IPS-NIHi11 (cell line): ENCODE measurements around the gene CDC25B.
"Not testable (repeated sequence)": the region's sequence is repeated elsewhere in the genome, so short reads cannot be mapped to it uniquely, and the experiment has no call there.

Experiments used
- DNase-seq: peaks from one replicate; pipeline ENCODE4 v3.0.0; 2012; ENCODE audit warnings: mixed read lengths, low spot score

CDC25B gene

DNA sequence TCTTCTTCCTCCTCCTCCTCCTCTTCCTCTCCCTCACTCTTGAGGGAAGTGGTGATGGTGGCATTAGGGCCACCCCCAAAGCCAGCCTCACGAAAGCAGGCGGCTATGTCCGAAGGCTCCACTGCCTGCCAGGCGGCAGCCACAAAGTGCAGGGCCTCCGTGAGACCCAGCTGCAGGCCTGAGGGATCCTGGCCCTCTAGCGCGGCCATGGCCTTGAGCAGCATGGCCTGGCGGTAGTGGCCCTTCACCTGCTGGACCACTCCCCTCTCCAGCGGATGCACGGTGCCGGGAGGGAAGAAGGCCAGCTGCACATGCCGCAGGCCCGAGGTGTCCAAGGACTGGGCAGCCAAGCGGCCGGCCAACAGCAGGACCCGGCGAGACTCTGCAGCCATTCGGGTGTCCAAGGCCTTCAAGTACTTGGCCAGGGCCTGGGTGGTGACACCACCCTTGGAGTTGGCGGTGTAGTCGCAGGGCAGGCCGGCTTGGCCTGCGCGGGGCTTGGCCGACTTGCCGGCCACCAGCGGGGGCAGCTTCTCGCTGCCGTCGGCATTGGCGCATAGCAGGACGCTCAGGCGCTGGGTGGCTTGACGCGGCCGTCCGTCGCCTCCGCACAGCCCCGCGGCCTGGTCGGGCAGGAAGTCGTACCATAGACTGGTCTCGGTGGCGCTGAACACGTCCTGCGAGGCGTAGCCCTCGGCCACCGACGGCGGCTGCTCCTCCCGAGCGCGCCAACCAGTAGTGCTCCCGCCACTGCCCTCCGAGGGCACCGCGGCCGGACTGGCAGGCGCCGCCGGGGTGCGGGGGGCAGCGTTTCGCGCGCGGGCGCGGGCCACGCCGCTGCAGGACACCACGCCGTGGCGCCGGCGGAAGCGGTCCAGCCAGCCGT, 10.6 kb upstream of the CDC25B start:
- no peak for DNase-seq

DNA sequence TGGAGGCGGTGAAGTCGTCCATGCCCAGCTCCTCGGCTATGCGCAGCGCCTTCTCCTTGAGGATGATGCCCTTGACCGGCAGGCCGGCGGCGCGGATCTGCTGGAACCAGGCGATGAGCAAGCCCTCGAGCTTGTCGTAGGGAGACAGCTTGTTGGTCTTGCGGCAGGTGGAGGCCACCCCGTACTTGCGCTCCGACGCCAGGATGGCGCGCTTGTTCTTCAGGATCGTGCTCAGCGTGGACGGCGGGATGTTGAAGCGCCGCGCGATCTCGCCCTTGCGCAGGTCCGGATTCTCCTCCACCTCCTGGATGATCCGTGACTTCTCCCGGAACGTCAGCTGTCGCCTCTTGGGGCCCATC, 10.0 kb upstream of the CDC25B start:
- peak; percentile 38 for DNase-seq

DNA sequence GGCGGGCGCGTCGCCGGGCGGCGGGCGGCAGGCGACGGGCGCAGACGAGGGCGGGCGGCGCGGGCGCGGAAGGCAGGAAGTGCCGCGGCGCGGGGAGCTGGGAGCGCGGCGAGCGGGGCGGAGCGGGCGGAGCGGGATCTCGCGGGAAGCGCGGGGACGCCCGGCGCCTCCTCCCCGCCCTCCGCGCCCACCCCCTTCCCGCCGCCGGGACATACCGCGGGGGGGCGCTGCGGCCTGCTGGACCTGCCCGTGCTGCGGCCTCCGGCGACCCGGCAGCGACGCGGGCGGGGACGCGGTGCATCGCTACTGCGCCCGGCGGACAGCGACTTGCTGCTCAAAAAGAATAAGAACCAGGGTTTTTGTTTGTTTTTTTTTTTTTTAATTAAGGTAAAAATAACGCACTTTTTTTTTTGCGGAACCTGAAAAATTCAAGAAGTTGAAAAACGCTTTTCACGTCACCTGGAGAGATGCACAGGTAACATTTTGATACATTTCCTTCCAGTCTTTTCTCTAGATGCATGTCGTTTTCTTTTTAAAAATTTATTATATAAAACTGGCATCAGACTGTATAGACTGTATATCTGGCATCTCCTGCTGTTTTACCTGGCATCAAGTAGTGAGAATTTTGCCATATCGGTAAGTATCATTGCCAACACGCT, 9.3 kb upstream of the CDC25B start, which contains the start of gene CENPB:
Gene CENPB (minus strand): TSS at position 76 of the 659 bp plus-strand sequence. CDS start 257 bp downstream, outside the sequence.
- peak; percentile 96 for DNase-seq

DNA sequence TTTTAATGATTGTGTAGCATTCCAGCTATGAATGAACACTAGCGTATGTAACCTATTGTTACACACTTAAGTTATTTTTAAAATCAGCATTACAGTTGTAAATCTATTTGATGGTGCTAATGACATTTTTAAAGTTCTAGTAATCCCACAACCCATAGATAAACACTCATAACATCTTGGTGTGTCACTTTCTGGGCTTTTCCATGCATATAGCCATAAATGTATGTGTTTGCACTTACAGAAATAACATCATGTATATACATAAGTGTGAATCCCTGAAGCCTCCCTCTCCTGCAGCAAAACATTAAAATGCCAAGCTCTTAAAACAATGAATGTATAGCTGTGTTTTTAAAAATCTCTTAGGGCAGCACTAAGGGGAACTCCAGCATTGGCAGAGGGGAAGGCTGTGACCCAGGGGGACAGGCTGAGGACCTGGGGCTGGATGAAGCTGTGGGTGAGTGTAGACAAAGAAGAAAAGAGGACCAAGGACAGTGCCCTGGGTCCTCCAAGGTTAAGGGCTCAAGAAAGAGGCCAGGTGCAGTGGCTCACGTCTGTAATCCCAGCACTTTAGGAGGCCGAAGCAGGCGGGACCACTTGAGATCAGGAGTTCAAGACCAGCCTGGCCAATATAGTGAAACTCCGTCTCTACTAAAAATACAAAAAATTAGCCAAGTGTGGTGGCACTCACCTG, 8.6 kb upstream of the CDC25B start:
- no peak for DNase-seq

DNA sequence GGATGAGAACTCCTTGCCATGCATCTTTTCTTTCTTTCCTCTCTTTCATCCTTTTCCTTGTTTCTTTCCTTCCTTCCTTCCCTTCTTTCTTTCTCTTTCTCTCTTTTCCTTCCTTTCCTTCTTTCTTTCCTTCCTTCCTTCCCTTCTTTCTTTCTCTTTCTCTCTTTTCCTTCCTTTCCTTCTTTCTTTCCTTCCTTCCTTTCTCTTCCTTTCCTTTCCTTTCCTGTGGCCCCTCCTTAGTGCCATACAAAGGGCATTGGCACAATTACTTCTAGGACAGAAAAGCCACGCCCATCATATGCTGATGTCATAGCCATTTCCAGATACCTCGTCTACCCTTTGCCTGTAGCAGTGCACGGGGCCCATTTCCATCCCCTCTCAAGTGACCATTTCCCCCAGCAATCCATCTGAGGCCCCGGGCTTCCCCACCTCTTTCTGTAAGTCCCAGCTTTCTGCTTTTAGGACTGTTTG, 7.4 kb upstream of the CDC25B start:
- no peak for DNase-seq

DNA sequence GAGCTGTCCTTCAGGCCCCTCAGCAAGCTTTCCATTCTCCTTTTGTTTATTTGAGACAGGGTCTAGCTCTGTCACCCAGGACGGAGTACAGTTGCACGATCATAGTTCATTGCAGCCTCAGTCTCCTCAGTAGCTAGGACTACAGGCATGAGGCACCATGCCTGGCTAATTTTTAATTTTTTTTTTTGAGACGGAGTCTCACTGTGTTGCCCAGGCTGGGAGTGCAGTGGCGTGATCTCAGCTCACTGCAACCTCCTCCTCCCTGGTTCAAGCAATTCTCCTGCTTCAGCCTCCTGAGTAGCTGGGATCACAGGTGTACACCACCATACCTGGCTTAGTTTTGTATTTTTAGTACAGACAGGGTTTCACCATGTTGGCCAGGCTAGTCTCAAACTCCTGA, 6.9 kb upstream of the CDC25B start:
- DNase-seq, result not testable (repeated sequence)

DNA sequence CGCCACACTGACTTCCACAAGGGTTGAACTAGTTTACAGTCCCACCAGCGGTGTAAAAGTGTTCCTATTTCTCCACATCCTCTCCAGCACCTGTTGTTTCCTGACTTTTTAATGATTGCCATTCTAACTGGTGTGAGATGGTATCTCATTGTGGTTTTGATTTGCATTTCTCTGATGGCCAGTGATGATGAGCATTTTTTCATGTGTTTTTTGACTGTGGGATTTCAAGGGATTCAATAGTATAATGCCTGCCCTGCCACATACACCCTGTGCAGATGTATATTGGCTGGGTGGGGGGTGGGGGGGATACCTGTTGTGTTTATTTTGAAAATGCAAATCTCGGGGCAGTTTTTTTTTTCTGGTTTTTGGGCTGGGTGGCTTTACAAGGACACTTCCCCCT, 1.9 kb upstream of the CDC25B start:
- not testable (repeated sequence) for DNase-seq

DNA sequence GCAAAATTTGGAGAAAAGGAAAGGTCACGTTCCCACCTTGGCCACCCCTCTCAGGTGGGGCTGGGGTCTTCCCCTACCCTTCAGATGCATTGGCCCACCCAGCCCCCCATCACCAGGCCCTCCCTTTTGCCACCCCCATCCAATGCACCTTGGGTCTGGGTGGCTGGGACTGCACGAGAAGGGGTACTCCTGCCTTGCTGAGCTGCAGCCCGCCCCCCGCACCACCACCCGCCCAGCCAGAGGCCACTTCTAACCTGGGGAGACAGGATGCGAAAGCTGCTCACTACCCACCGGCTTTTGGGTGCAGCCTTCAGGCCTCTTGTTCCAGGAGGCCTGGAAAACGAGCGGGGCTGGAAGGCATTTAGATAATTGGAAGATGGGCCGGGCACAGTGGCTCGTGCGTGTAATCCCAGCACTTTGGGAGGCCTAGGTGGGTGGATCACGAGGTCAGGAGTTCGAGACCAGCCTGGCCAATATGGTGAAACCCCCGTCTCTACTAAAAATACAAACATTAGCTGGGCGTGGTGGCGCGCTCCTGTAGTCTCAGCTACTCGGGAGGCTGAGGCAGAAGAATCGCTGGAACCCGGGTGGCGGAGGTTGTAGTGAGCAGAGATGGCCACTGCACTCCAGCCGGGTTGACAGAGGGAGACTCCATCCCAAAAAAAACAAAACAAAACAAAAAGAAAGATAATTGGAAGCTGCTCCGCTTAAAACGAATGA, 1.2 kb upstream of the CDC25B start:
- no peak for DNase-seq

DNA sequence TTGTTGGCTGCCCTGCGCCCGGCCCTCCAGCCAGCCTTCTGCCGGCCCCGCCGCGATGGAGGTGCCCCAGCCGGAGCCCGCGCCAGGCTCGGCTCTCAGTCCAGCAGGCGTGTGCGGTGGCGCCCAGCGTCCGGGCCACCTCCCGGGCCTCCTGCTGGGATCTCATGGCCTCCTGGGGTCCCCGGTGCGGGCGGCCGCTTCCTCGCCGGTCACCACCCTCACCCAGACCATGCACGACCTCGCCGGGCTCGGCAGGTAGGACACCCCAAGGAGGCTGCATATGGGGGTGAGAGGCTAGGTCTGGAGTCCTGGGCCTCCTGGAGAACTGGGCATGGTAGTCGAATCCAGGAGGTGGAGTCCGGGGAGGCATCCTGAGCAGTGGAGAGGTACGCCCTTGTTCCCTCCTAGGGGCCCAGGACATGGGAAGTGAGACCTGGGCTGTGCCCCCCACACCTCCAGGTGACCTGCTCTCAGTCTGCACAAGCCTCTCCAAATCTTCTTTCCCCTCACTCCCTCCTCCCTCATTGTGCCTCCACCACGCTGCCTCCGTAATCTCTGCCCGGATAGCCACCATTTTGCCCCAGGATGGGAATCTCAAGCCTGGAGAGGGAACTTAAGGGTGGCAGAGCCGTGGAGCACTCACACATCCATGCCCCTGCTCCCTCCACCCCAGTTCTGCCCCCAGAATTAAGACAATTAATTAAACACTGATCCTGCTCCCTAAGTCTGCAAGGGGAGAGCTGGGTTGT, 541 bp downstream of the CDC25B start:
- no peak for DNase-seq

DNA sequence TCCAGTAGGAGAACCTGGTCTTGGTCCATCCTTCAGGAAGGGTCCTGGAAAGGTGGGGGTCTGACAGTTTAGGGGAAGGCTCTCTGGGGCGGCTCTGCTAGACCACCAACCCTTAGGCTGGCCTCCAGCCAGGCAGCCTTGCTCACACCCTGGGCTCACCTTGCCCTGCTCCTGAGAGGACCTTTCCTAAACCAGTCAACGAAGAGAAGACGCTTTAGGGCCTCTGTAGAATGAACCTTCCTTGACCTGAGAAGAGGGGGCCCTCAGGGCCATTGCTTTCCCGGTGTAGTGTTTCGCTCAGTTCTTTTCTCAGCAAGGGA, 1.1 kb downstream of the CDC25B start:
- DNase-seq, result no peak

DNA sequence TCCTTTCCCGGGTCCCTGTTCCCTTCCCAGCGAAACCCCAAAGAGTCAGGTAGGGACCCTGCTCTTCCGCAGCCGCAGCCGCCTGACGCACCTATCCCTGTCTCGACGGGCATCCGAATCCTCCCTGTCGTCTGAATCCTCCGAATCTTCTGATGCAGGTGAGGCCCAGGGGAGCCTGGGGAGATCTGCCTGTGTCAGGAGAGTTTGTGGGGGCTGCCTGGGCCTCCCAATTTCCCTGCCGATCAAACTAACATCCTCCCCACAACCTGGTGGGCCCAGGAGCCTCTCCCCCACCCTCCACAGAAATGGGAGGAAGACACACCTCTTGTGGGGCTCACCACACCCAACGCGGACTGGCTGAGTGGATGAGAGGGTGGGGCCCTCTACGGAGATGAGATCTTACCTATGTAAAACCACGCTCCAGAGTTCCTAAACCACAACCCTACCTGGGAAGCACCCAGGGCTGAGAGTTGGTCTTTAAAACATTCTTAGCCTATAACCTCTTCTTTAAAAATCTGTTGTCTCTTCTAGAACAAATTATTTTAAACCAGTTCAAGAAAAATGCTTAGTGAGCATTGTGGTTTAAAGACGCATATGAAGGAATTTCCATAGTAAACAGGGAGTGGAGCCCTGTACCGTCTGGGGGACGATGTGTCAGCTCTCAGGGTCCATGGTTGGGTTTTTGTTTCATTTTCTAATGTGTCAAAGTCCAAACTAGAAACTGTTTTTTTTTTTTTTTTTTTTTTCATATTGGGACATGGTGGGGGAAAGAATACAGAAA, 1.7 kb downstream of the CDC25B start:
- DNase-seq, result no peak

DNA sequence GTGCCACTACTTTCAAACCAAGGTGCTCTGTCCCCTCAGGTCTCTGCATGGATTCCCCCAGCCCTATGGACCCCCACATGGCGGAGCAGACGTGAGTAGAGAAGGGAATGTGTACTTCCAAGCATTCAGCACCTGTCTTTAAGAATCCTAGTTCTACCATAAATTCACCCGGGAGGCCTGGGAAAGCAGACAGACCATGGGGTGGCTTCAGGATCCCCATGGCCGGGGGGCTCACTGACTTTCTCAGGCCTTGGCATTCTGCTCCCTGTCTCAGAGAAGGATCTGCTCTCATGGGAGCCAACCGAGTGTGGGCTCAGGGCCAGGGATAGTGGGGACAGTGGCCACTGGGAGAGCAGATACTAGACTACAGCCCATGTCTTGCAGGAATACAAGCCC, 2.3 kb downstream of the CDC25B start:
- no peak for DNase-seq

DNA sequence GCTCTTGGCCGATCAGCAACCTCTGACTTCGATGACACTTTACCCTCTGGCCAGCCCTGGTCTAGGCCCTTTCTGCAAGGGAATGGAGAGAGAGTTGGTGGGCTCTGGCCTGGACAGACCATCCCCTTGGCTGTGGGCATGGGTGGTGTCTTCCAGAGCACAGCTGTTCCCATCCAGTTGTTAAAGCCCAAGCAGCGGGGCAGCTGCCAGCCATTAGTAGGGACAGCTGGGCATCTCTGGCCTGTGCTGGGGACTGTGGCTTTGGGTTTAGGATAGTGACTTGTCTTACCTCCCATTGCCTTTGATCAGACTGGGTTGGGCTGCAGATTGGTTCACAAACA, 2.8 kb downstream of the CDC25B start:
- DNase-seq, result no peak

DNA sequence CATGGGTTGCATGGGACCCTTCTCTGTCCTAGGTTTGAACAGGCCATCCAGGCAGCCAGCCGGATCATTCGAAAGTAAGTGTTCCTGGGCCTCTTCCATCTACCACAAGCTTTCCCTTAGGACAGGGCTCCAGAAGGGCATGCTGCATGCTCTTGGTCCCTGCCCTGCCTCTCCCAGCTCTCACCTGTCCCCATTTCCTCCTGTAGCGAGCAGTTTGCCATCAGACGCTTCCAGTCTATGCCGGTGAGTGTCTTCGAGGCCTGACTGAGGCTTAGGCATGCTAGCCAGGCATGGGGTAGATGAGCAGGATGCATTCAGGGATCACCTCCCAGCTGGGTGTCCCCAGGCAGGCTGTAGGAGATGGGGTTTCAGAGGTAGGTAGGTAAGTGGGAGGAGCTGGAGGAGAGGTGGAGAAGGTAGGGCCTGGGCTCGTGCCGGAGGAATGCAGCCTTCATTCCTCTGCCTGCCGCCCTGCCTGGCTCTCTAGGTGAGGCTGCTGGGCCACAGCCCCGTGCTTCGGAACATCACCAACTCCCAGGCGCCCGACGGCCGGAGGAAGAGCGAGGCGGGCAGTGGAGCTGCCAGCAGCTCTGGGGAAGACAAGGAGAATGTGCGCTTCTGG, 4.3 kb downstream of the CDC25B start:
- DNase-seq, result peak; percentile 55

DNA sequence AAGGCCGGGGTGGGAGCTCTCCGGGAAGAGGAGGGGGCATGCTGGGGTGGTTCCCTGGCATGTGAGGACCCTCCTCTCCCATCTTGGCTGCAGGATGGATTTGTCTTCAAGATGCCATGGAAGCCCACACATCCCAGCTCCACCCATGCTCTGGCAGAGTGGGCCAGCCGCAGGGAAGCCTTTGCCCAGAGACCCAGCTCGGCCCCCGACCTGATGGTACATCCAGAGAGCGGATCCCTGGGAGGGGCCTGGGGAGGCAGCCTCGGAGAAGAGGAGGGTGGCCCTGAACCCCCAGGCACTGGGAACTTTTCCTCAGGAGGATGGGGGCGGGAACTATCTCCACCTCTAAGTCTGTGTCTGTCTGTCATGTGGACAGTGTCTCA, 4.8 kb downstream of the CDC25B start:
- no peak for DNase-seq

DNA sequence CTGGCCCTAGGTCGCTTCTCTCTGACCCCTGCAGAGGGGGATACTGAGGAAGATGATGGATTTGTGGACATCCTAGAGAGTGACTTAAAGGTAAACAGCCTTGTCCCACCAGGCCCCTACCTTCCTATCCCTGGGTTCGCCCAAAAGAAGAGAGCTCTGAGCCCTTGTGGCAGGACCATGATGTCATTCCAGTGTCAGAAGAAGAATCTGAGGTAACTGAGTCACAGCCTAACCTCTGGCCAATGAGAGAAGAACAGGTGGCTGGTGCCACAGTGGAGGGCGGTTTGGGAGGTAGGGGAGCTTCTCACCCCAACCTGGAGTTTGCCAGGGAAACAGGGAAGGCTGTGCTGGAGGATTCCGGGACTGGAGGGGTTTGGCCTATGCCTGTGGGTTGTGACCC, 5.2 kb downstream of the CDC25B start:
- DNase-seq, result no peak

DNA sequence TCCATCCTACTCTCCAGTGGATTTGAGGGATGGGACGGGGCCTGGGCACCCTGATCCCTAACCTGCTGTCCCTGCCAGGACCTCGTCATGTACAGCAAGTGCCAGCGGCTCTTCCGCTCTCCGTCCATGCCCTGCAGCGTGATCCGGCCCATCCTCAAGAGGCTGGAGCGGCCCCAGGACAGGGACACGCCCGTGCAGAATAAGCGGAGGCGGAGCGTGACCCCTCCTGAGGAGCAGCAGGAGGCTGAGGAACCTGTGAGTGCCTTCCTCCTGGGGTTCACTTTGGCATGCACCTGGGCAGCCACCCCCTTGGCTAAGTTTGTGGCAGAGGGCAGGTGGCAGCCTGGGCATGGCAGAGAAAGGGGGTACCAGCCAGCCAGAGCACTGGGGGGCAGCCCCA, 5.7 kb downstream of the CDC25B start:
- DNase-seq, result no peak

DNA sequence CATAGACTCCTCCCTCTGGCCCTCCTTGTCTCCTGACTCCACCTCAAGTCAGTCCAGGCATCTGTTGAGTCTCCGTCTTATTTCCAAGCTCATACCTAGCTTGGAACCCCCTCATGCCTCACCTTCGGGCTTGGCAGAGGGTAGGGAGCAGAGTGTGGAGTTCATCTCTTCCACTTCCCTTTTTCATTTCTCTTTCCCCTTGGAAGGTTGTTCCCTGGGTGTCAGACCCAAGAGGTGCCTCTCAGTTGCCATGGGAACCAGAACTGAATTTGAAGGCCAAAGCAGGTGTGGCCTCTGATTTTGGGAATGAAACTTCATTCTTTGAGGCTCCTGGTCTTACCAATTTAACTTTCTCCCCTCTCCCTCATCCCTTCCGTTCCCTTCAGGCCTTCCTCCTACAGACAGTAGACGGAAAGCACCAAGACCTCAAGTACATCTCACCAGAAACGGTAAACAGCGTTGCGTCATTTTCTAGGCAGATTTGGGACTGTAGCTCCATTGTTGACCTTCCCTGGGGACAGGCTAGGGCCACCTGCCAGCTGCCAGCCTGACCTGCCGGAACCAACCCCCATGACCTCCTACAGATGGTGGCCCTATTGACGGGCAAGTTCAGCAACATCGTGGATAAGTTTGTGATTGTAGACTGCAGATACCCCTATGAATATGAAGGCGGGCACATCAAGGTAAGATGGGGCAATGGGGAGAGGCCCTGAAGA, 6.6 kb downstream of the CDC25B start:
- DNase-seq, result no peak

DNA sequence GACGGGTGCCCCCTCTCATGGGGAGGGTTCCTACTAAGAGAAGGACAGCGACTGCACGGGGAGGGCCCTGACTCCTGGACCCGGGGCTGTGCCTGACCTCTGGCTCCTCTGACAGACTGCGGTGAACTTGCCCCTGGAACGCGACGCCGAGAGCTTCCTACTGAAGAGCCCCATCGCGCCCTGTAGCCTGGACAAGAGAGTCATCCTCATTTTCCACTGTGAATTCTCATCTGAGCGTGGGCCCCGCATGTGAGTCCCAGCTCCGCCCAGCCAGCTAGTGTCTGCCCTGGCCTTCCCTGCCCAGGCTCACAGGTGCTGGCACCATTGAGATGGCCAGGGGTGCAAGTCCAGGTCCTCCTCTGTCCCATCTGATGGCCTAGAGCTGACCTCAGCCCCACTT, 7.2 kb downstream of the CDC25B start:
- no peak for DNase-seq

DNA sequence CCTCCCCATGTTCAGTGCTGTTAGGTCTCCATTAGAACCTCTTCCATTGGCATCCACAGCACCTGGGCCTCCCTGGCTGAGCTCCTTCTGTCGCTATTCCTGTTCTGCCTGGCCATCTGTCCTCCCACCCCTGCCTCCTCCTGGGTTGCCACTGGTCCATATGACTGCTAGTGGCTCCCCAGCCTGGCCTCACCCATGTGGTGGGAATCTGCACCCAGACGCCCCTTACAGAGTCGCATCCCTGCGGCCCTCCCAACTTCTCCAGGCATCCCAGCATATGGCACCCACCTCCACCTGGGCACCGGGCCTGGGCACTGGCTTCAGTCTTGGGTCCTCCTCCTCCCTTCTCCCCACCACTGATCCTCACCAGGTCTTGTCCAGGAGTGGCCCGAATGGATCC, 7.7 kb downstream of the CDC25B start:
- DNase-seq, result no peak
